Osteoblast (primary cell): ENCODE results near the gene ABCC4. TPM values are rescaled to one million over a fixed set of nuclear protein-coding genes. Genes with fewer than 3 reads are reported as not detected.

ENCODE experiments used
- DNase-seq: peaks from one replicate; pipeline ENCODE4 v3.0.0; 2011; ENCODE audit warnings: low spot score, mixed read lengths; ENCODE audit not compliant: insufficient read length; ENCODE audit errors: missing footprints
- H2AFZ ChIP-seq: 2 replicates; pipeline ENCODE4 v1.6.0; 2011; ENCODE audit warnings: mild to moderate bottlenecking, low read length
- H3K27ac ChIP-seq: 2 replicates; pipeline ENCODE4 v1.5.1; 2011; ENCODE audit warnings: mild to moderate bottlenecking, low read depth, low read length, moderate library complexity
- H3K27me3 ChIP-seq: 2 replicates; pipeline ENCODE4 v1.6.0; 2012; ENCODE audit warnings: mild to moderate bottlenecking, control low read depth, inconsistent platforms, low read length, moderate library complexity; ENCODE audit not compliant: insufficient read depth
- H3K36me3 ChIP-seq: 2 replicates; pipeline ENCODE4 v1.5.1; 2011; ENCODE audit warnings: mild to moderate bottlenecking, low read length, control low read depth, moderate library complexity; ENCODE audit not compliant: insufficient read depth
- H3K4me1 ChIP-seq: 2 replicates; pipeline ENCODE4 v1.5.1; 2011; ENCODE audit warnings: mild to moderate bottlenecking, low read length, control low read depth, moderate library complexity; ENCODE audit not compliant: insufficient read depth
- H3K4me2 ChIP-seq: 2 replicates; pipeline ENCODE4 v1.6.0; 2011; ENCODE audit warnings: mild to moderate bottlenecking, low read length; ENCODE audit not compliant: insufficient read depth
- H3K4me3 ChIP-seq: fragments of 200-600 bp; sonication (generic); 3 replicates; pipeline ENCODE4 v1.5.1; 2012; ENCODE audit warnings: mild to moderate bottlenecking, low read length, inconsistent platforms; ENCODE audit not compliant: insufficient read depth
- H3K79me2 ChIP-seq: 2 replicates; pipeline ENCODE4 v1.6.0; 2012; ENCODE audit warnings: mild to moderate bottlenecking, low read length, control low read depth, inconsistent platforms; ENCODE audit not compliant: insufficient read depth
- H3K9me3 ChIP-seq: 2 replicates; pipeline ENCODE4 v1.5.1; 2011; ENCODE audit warnings: low read depth, low read length, control low read depth
- H4K20me1 ChIP-seq: 2 replicates; pipeline ENCODE4 v1.6.0; 2012; ENCODE audit warnings: mild to moderate bottlenecking, low read length, control low read depth; ENCODE audit not compliant: insufficient read depth
- CTCF ChIP-seq: IDR thresholded peaks from 2 replicates; pipeline ENCODE4 v1.5.1; 2011; ENCODE audit warnings: mild to moderate bottlenecking, low read depth, low read length, moderate library complexity; ENCODE audit errors: extremely low read depth
- total RNA-seq: library from RNA; depleted of rRNA; stranded (reverse); fragments of >200 nt; gene quantifications from 2 replicates; pipeline ENCODE4 v1.2.3, GENCODE V29; 2012

ABCC4 gene
- total RNA-seq, 1 donor, result 27.5 TPM

GRCh38 chr13:95140502-95140901 lies 160.7 kb downstream of the ABCC4 start:
- no peaks in the 10 kb centered on the region for H3K36me3 ChIP-seq
- no peaks in the 10 kb centered on the region for H3K4me1 ChIP-seq
- H2AFZ ChIP-seq, result no peak overlapping the region
- H3K4me2 ChIP-seq, result no peak overlapping the region
- H3K27ac ChIP-seq, result no peak overlapping the region
- no peak for DNase-seq
- no peaks in the 10 kb centered on the region for H3K9me3 ChIP-seq
- H3K27me3 ChIP-seq, result no peaks in the 10 kb centered on the region
- TF ChIP-seq CTCF, result no peak
- no peaks in the 10 kb centered on the region for H3K79me2 ChIP-seq
- no peaks in the 10 kb centered on the region for H4K20me1 ChIP-seq
- H3K4me3 ChIP-seq, result no peak overlapping the region

- Histone ChIP-seq H3K27ac (no peak overlapping the region), H4K20me1 (no peaks in the 10 kb centered on the region), H3K79me2 (no peaks in the 10 kb centered on the region), H2AFZ (no peak overlapping the region), H3K27me3 (no peaks in the 10 kb centered on the region), H3K4me1 (no peaks in the 10 kb centered on the region), H3K36me3 (no peaks in the 10 kb centered on the region), H3K9me3 (no peaks in the 10 kb centered on the region), H3K4me2 (no peak overlapping the region), H3K4me3 (no peak overlapping the region)
- TF ChIP-seq CTCF, result no peak
- no peak for DNase-seq
Observed at GRCh38 chr13:95138876-95139585, 162.2 kb downstream of the ABCC4 start.

- H3K27ac ChIP-seq, result no peak overlapping the region
- TF ChIP-seq CTCF, result no peak
- H3K4me1 ChIP-seq, result no peaks in the 10 kb centered on the region
- no peaks in the 10 kb centered on the region for H4K20me1 ChIP-seq
- H2AFZ ChIP-seq, result peak overlapping the region; percentile 7
- no peaks in the 10 kb centered on the region for H3K36me3 ChIP-seq
- H3K27me3 ChIP-seq, result no peaks in the 10 kb centered on the region
- no peak overlapping the region for H3K4me2 ChIP-seq
- H3K4me3 ChIP-seq, result no peak overlapping the region
- peak; percentile 57 for DNase-seq
- no peaks in the 10 kb centered on the region for H3K9me3 ChIP-seq
- H3K79me2 ChIP-seq, result no peaks in the 10 kb centered on the region
Observed at GRCh38 chr13:95137096-95137495, 164.2 kb downstream of the ABCC4 start.

GRCh38 chr13:95136638-95137037 lies 164.6 kb downstream of the ABCC4 start:
- no peaks in the 10 kb centered on the region for H3K27me3 ChIP-seq
- H2AFZ ChIP-seq, result no peak overlapping the region
- H3K79me2 ChIP-seq, result no peaks in the 10 kb centered on the region
- H3K9me3 ChIP-seq, result no peaks in the 10 kb centered on the region
- no peaks in the 10 kb centered on the region for H3K36me3 ChIP-seq
- no peak overlapping the region for H3K4me2 ChIP-seq
- no peak for TF ChIP-seq CTCF
- no peak overlapping the region for H3K27ac ChIP-seq
- H4K20me1 ChIP-seq, result no peaks in the 10 kb centered on the region
- DNase-seq, result peak; percentile 38
- H3K4me3 ChIP-seq, result no peak overlapping the region
- no peaks in the 10 kb centered on the region for H3K4me1 ChIP-seq
